ENCODE results near the gene ENPP4. TPM values are rescaled to one million over a fixed set of nuclear protein-coding genes. Genes with fewer than 3 reads are reported as not detected.

ENPP4 gene
- total RNA-seq, 2 experiments from 2014 or later: 6.6 to 7.3 TPM

- Mint-ChIP-seq H3K4me1 (ENCODE audit: low read depth) (peaks cover 30% of the 10 kb centered on the region), H3K4me3 (no peak overlapping the region), H3K27me3 (no peaks in the 10 kb centered on the region), H3K36me3 (ENCODE audit: low read depth) (peaks cover 8% of the 10 kb centered on the region), H3K27ac (no peak overlapping the region), H3K9me3 (peaks cover 4% of the 10 kb centered on the region)
- ATAC-seq: no peak
- CTCF ChIA-PET: no interaction called here
- intact Hi-C loops (cut with micrococcal nuclease): no loop called here
- DNase-seq: no peak
- POLR2A ChIA-PET: no interaction called here
- TF ChIP-seq, protein P1, sequence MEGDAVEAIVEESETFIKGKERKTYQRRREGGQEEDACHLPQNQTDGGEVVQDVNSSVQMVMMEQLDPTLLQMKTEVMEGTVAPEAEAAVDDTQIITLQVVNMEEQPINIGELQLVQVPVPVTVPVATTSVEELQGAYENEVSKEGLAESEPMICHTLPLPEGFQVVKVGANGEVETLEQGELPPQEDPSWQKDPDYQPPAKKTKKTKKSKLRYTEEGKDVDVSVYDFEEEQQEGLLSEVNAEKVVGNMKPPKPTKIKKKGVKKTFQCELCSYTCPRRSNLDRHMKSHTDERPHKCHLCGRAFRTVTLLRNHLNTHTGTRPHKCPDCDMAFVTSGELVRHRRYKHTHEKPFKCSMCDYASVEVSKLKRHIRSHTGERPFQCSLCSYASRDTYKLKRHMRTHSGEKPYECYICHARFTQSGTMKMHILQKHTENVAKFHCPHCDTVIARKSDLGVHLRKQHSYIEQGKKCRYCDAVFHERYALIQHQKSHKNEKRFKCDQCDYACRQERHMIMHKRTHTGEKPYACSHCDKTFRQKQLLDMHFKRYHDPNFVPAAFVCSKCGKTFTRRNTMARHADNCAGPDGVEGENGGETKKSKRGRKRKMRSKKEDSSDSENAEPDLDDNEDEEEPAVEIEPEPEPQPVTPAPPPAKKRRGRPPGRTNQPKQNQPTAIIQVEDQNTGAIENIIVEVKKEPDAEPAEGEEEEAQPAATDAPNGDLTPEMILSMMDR (IDR thresholded peaks at IDR 0.05): no peak
These were observed 27.7 kb upstream of the ENPP4 start for GRCh38 chr6:46102123-46102522.

DNA sequence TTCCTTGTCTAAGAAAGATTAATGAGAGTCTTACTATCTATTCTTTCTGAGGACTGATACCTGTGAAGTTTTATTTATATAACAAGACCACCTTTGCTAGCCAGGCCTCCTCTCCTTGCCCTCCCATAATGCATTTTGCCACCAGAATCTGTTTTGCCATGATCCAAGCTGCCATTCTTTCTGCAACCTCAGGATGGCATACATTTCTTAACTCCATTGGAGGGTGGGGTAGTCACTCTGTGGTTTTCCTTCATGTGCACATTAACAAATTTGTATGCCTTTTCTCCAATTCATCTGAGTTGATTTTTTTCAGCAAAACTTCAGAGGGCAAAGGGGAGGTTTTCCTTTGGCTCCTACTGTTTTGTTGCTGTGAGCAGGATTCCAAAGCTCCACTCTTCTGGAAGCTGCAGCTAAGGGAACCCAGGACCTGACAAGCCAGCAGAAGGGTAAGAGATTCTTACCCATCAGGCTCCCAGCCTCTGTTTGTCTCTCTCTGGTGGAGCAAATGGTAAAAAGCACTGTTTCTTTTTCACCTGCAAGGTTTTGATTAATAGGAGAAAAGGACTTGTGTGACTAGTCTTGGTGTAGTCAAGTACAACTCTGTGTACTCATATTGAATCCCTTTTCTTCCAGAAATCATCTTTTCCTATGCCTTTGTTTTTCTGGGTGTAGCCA is 26.2 kb upstream of the ENPP4 start:
- peaks cover 6% of the 10 kb centered on the region for H3K36me3 Mint-ChIP-seq (ENCODE audit: low read depth)
- peaks cover 30% of the 10 kb centered on the region for H3K4me1 Mint-ChIP-seq (ENCODE audit: low read depth)
- no peak overlapping the region for H3K4me3 Mint-ChIP-seq
- no peak overlapping the region for H3K27ac Mint-ChIP-seq
- TF ChIP-seq, protein P1 (IDR thresholded peaks at IDR 0.05): no peak
- DNase-seq (no peak), ATAC-seq (no peak)
- CTCF ChIA-PET: interaction anchor here (1.1 to 1.5 kb wide), 4 partner anchors 9 to 117 kb away, joined by 3 to 6 read pairs (median 4); no protein-coding TSS in a partner anchor
- H3K9me3 Mint-ChIP-seq: peaks cover 5% of the 10 kb centered on the region
- no peaks in the 10 kb centered on the region for H3K27me3 Mint-ChIP-seq
- intact Hi-C loops (cut with micrococcal nuclease): no loop called here
- POLR2A ChIA-PET: no interaction called here

GRCh38 chr6:46104209-46104608 is 25.6 kb upstream of the ENPP4 start:
- Mint-ChIP-seq H3K4me3 (no peak overlapping the region), H3K4me1 (ENCODE audit: low read depth) (peaks cover 30% of the 10 kb centered on the region), H3K27me3 (no peaks in the 10 kb centered on the region), H3K36me3 (ENCODE audit: low read depth) (peaks cover 6% of the 10 kb centered on the region), H3K9me3 (peaks cover 5% of the 10 kb centered on the region), H3K27ac (no peak overlapping the region)
- intact Hi-C loops (cut with micrococcal nuclease): no loop called here
- ChIA-PET POLR2A (no interaction called here), CTCF (interaction anchor here (1.1 to 1.5 kb wide), 2 partner anchors 9 to 14 kb away, joined by 4 to 5 read pairs; no protein-coding TSS in a partner anchor)
- DNase-seq (no peak), ATAC-seq (no peak)
- TF ChIP-seq, protein P1 (IDR thresholded peaks at IDR 0.05): no peak

- TF ChIP-seq, protein P1 (IDR thresholded peaks at IDR 0.05): no peak
- CTCF ChIA-PET: interaction anchor here (1.3 to 2.4 kb wide), 3 partner anchors 12 to 305 kb away, joined by 3 to 7 read pairs (median 4); no protein-coding TSS in a partner anchor
- ATAC-seq (no peak), DNase-seq (no peak)
- Mint-ChIP-seq H3K9me3 (peaks cover 9% of the 10 kb centered on the region), H3K4me1 (ENCODE audit: low read depth) (peaks cover 30% of the 10 kb centered on the region), H3K36me3 (ENCODE audit: low read depth) (peaks cover 13% of the 10 kb centered on the region), H3K4me3 (no peak overlapping the region), H3K27me3 (no peaks in the 10 kb centered on the region), H3K27ac (no peak overlapping the region)
- intact Hi-C loops (cut with micrococcal nuclease): no loop called here
- POLR2A ChIA-PET: no interaction called here
These were observed 24.2 kb upstream of the ENPP4 start for GRCh38 chr6:46105568-46105967.

DNA sequence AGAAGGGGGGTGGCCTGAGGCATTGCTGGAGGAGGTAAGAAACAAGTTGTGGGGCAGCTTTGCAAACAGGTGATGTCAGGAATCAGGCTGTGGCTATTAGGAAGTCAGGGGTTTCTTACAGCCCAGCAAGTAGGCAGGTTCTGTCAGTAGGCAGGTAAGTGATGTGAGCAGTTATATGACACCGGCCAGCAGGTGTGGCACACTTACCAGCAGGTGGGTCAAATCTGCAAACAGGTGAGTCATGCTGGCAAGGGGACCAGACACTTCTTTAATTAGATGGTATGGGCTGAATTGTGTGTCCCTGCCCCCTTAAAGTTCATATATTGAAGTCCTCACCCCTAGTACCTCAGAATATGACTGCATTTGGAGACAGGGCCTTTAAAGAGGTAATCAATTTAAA is 16.4 kb upstream of the ENPP4 start:
- ChIA-PET CTCF (interaction anchor here (1.2 to 1.4 kb wide), 2 partner anchors 9 to 23 kb away, joined by 4 read pairs; no protein-coding TSS in a partner anchor), POLR2A (no interaction called here)
- DNase-seq (no peak), ATAC-seq (no peak)
- H3K36me3 Mint-ChIP-seq (ENCODE audit: low read depth): peaks cover 30% of the 10 kb centered on the region
- intact Hi-C loops (cut with micrococcal nuclease): no loop called here
- no peak overlapping the region for H3K4me3 Mint-ChIP-seq
- TF ChIP-seq, protein P1 (IDR thresholded peaks at IDR 0.05): no peak
- H3K27ac Mint-ChIP-seq: no peak overlapping the region
- no peaks in the 10 kb centered on the region for H3K27me3 Mint-ChIP-seq
- H3K4me1 Mint-ChIP-seq (ENCODE audit: low read depth): peaks cover 4% of the 10 kb centered on the region
- peaks cover 8% of the 10 kb centered on the region for H3K9me3 Mint-ChIP-seq

Measured in activated CD8-positive, alpha-beta T cell treated with anti-CD3 and anti-CD28 coated beads for 36 hours (primary cell).